ENCODE measurements around the gene HOXB8. TPM values are rescaled to one million over a fixed set of nuclear protein-coding genes. Genes with fewer than 3 reads are reported as not detected.

Gene HOXB8
- total and polyA plus RNA-seq, 2 of the 13 experiments (the other 11 are each of a cell fraction or from before 2014, with no cell fraction given) = not detected

- TF ChIP-seq ZNF280D (CRISPR knock-in tag; IDR thresholded peaks at IDR 0.05) (no peak), ZHX1 (CRISPR knock-in tag; IDR thresholded peaks at IDR 0.05; ENCODE audit: low read depth) (no peak), SRF (IDR thresholded peaks at IDR 0.05; ENCODE audit: low read depth, low read length) (no peak), SMARCE1 (IDR thresholded peaks at IDR 0.05; ENCODE audit: borderline replicate concordance) (no peak), THRA (CRISPR knock-in tag; IDR thresholded peaks at IDR 0.05; ENCODE audit: borderline replicate concordance) (no peak), BRCA1 (CRISPR knock-in tag; IDR thresholded peaks at IDR 0.05) (no peak), HMGA1 (CRISPR knock-in tag; conservative IDR thresholded peaks at IDR 0.05) (no peak), HOXA3 (CRISPR knock-in tag; IDR thresholded peaks at IDR 0.05) (no peak), KAT7 (CRISPR knock-in tag; IDR thresholded peaks at IDR 0.05; ENCODE audit: borderline replicate concordance) (no peak)
- TF ChIP-seq, protein P1, sequence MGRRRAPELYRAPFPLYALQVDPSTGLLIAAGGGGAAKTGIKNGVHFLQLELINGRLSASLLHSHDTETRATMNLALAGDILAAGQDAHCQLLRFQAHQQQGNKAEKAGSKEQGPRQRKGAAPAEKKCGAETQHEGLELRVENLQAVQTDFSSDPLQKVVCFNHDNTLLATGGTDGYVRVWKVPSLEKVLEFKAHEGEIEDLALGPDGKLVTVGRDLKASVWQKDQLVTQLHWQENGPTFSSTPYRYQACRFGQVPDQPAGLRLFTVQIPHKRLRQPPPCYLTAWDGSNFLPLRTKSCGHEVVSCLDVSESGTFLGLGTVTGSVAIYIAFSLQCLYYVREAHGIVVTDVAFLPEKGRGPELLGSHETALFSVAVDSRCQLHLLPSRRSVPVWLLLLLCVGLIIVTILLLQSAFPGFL (CRISPR knock-in tag; IDR thresholded peaks at IDR 0.05) = no peak
Observed at GRCh38 chr17:48639136-48639535, 24.0 kb upstream of the HOXB8 start (continued).

Data from HepG2 (cell line).